GM13976 (cell line): ENCODE measurements around the gene DGKZ.
A peak's percentile ranks its signal among the peaks of the same experiment; 100 is the strongest.

Experiments
- DNase-seq: peaks from one replicate; pipeline ENCODE4 v3.0.0; 2012; ENCODE audit warnings: low spot score
- in situ Hi-C: fragments of 300-500 bp; cut with MboI; formaldehyde crosslinking; loops from one replicate; pipeline ENCODE4 v1.12.0; 2022; ENCODE audit warnings: low sequenced_read_pairs, mixed read lengths, inconsistent platforms; ENCODE audit not compliant: unreplicated experiment
- TF ChIP-seq, protein P1 (sequence below): IDR thresholded peaks from 2 replicates; pipeline ENCODE4 v1.5.1; 2012; ENCODE audit warnings: borderline replicate concordance, mild to moderate bottlenecking; ENCODE audit not compliant: insufficient read depth; ENCODE audit errors: extremely low read depth, missing control alignments, control extremely low read depth

Gene DGKZ

GRCh38 chr11:46408407-46408986, 61.2 kb downstream of the DGKZ start:
- TF ChIP-seq, protein P1, sequence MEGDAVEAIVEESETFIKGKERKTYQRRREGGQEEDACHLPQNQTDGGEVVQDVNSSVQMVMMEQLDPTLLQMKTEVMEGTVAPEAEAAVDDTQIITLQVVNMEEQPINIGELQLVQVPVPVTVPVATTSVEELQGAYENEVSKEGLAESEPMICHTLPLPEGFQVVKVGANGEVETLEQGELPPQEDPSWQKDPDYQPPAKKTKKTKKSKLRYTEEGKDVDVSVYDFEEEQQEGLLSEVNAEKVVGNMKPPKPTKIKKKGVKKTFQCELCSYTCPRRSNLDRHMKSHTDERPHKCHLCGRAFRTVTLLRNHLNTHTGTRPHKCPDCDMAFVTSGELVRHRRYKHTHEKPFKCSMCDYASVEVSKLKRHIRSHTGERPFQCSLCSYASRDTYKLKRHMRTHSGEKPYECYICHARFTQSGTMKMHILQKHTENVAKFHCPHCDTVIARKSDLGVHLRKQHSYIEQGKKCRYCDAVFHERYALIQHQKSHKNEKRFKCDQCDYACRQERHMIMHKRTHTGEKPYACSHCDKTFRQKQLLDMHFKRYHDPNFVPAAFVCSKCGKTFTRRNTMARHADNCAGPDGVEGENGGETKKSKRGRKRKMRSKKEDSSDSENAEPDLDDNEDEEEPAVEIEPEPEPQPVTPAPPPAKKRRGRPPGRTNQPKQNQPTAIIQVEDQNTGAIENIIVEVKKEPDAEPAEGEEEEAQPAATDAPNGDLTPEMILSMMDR = no peak
- in situ Hi-C loops = loop anchor here (10.0 kb wide), 1 partner anchor 126 kb away; no protein-coding TSS in a partner anchor

DNA sequence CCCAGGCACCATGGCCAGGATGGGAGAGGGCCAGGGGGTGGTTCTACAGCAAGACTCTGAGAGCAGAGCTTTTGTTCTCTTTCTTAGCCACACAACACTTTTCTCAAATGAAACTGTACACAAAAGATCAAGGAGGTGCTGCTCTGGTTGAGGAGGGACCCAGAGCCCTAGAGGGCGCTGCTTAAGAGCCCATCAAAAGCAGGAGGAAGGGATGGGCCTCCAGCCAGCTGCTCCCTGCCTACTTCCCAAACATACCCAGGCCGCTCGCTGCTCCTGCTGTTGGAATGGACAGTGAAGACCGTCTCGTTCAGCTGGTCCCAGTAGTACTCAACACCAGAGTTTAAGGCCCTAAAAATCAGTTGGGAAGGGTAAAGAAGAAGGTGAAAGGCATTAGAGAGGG, 62.8 kb downstream of the DGKZ start:
- DNase-seq = no peak
- in situ Hi-C loops = no loop called here
- TF ChIP-seq, protein P1 = peak; percentile 16

More at GRCh38 chr11:46408407-46408986, 61.2 kb downstream of the DGKZ start:
- DNase-seq = no peak

GRCh38 chr11:46413760-46414465, 66.7 kb downstream of the DGKZ start:
- no peak for DNase-seq
- in situ Hi-C loops = no loop called here
- TF ChIP-seq, protein P1 = no peak

DNA sequence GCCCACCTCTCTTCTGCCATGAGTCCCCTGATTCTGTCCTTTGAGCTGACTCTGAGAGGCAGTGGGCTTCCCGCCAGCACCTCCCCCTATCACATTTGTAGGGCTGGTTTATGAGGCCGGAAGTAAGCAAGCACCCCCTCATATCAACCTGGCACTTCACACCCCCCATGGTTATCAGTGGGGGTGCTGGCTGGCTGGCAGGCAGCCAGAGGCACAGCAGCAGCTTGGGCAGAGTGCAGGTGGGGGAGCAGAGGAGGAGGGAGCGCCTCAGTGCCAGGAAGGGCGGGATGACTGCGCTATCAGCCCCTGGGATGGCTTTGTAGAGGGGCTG, 67.2 kb downstream of the DGKZ start:
- no peak for DNase-seq
- in situ Hi-C loops = no loop called here

GRCh38 chr11:46414879-46415278, 67.6 kb downstream of the DGKZ start:
- TF ChIP-seq, protein P1 = no peak
- in situ Hi-C loops = no loop called here
- no peak for DNase-seq

More for the DNA sequence above, 67.2 kb downstream of the DGKZ start:
- TF ChIP-seq, protein P1 = no peak

DNA sequence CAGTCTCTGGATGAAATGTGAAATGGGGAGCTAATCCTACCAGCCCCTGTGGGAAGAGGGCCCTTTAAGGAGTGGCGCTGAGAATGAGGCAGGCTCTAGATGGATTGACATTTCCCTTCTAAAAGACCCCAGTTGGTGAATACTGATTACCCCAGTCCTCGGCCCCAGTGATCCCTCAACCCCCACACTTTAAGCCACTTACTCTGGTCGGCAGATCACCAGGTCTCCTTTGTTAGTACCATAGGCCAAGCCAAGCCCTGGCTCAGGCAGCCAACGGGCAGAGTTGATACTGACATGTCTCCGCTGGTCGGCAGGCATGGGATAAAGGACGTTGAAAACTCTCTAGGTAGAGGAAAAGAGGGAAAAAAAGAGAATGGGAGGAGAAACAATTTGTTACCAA, 70.4 kb downstream of the DGKZ start:
- TF ChIP-seq, protein P1 = no peak
- DNase-seq = no peak
- in situ Hi-C loops = no loop called here

DNA sequence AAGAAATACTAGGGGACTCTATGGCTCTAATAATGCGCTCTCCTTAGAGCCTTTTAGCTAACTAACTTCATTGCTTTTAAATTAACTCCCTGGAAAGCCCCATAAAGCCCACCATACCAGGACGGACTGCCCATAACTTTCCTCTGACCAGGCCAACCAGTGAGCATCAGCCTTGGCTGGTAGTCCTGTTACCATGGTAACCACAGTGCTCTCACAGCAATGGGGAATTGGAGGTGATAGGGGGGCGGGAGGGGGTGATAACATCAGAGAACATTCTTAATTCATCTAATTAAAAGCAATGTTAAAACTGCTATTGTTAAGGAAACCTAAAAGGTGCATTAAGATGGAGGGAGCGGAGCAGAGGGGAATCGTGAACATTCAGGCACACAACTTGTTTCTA, 71.5 kb downstream of the DGKZ start:
- no peak for DNase-seq
- in situ Hi-C loops = no loop called here
- TF ChIP-seq, protein P1 = no peak
